H1 (cell line): ENCODE measurements around the gene MAPKAP1. TPM values are rescaled to one million over a fixed set of nuclear protein-coding genes. Genes with fewer than 3 reads are reported as not detected.

ENCODE experiments used
- CTCF ChIA-PET: fragments of 300-600 bp; sonication (Branson Sonifier 250); formaldehyde crosslinking; loops from one replicate; lab custom pipeline; 2021; ENCODE audit not compliant: partially characterized antibody; lab: Charles Lee
- POLR2A ChIA-PET: fragments of 300-600 bp; sonication (Branson Sonifier 250); formaldehyde crosslinking; loops from one replicate; lab custom pipeline; 2021; ENCODE audit warnings: inconsistent platforms; ENCODE audit not compliant: partially characterized antibody; lab: Charles Lee
- DNase-seq, 2 experiments: peaks; one replicate each; pipeline versions ENCODE4 v3.0.0 to v3.0.0-alpha.2; 2010 to 2022; ENCODE audit warnings: low spot score in 2 of 2, low read depth in 1 of 2, mixed read lengths in 1 of 2
- FAIRE-seq: peaks from 2 replicates; lab custom pipeline; 2011; peaks lifted over from hg19 to GRCh38; lab: Jason Lieb, UNC
- H2AFZ ChIP-seq: 2 replicates; pipeline ENCODE4 v1.8.1; 2012; ENCODE audit warnings: low read length, inconsistent platforms
- H2AK5ac ChIP-seq: 2 replicates; pipeline ENCODE4 v1.6.1; 2013; ENCODE audit warnings: low read depth, low read length
- H2BK120ac ChIP-seq: replicated peaks from 2 replicates; pipeline ENCODE3; 2013; ENCODE audit warnings: low read depth, low read length, inconsistent platforms
- H2BK12ac ChIP-seq: 2 replicates; pipeline ENCODE4 v1.6.1; 2013; ENCODE audit warnings: low read depth, low read length
- H2BK15ac ChIP-seq: 2 replicates; pipeline ENCODE4 v1.6.1; 2013; ENCODE audit warnings: low read length
- H2BK20ac ChIP-seq: 2 replicates; pipeline ENCODE4 v1.6.1; 2013; ENCODE audit warnings: low read length
- H2BK5ac ChIP-seq: 2 replicates; pipeline ENCODE4 v1.6.1; 2013; ENCODE audit warnings: low read depth, low read length
- H3K14ac ChIP-seq: 2 replicates; pipeline ENCODE4 v1.6.1; 2013; ENCODE audit warnings: inconsistent platforms; ENCODE audit not compliant: insufficient read length
- H3K18ac ChIP-seq: 2 replicates; pipeline ENCODE4 v1.6.1; 2013; ENCODE audit warnings: low read length; ENCODE audit errors: extremely low read depth
- H3K23ac ChIP-seq: 2 replicates; pipeline ENCODE4 v1.6.1; 2013; ENCODE audit warnings: inconsistent platforms; ENCODE audit not compliant: insufficient read length
- H3K23me2 ChIP-seq: 2 replicates; pipeline ENCODE4 v1.6.1; 2013; ENCODE audit warnings: low read depth, low read length
- H3K27ac ChIP-seq: 2 replicates; pipeline ENCODE4 v1.6.1; 2011; ENCODE audit warnings: low read depth, low read length, inconsistent platforms
- H3K27me3 ChIP-seq, 4 experiments: replicated peaks in 1 of 4; 1 replicate in 1 of 4; 2 replicates in 3 of 4; pipeline versions ENCODE4 v1.6.1 to v1.8.1; 2011 to 2013; ENCODE audit warnings: low read length in 3 of 4, mild to moderate bottlenecking in 3 of 4, inconsistent platforms in 2 of 4, mixed read lengths in 2 of 4, moderate library complexity in 1 of 4; ENCODE audit not compliant: control insufficient read depth in 3 of 4, insufficient read depth in 3 of 4; ENCODE audit errors: extremely low read depth in 1 of 4
- H3K36me3 ChIP-seq, 4 experiments: 2 replicates each; pipeline versions ENCODE4 v1.6.1 to v1.8.1; 2011 to 2013; ENCODE audit warnings: mild to moderate bottlenecking in 4 of 4, low read length in 3 of 4, moderate library complexity in 2 of 4, control low read depth in 1 of 4, inconsistent platforms in 1 of 4; ENCODE audit not compliant: insufficient read depth in 4 of 4, control insufficient read depth in 2 of 4
- H3K4ac ChIP-seq: replicated peaks from 2 replicates; pipeline ENCODE3; 2013; ENCODE audit warnings: low read length, low read depth, mixed read lengths, inconsistent platforms; ENCODE audit not compliant: insufficient read length
- H3K4me1 ChIP-seq, 4 experiments: replicated peaks in 1 of 4; 1 replicate in 1 of 4; 2 replicates in 3 of 4; pipeline versions ENCODE4 v1.6.1 to v1.8.1; 2011 to 2013; ENCODE audit warnings: low read length in 3 of 4, inconsistent platforms in 2 of 4, mixed read lengths in 1 of 4; ENCODE audit not compliant: insufficient read depth in 4 of 4, control insufficient read depth in 3 of 4
- H3K4me2 ChIP-seq, 2 experiments: 2 replicates each; pipeline versions ENCODE4 v1.6.1 to v1.8.1; 2011 to 2013; ENCODE audit warnings: low read depth in 2 of 2, low read length in 2 of 2, control low read depth in 1 of 2, inconsistent platforms in 1 of 2, mild to moderate bottlenecking in 1 of 2; ENCODE audit not compliant: insufficient read depth in 1 of 2
- H3K4me3 ChIP-seq, 4 experiments: fragments of 200-600, 300-600 bp in 1 of 4; sonication (generic), shearing (Covaris generic), sonication (Bioruptor Twin) in 1 of 4; 2 replicates each; pipeline versions ENCODE4 v1.5.1 to v1.8.1; 2011 to 2016; ENCODE audit warnings: low read length in 4 of 4, low read depth in 3 of 4, control low read depth in 2 of 4, inconsistent platforms in 2 of 4, mild to moderate bottlenecking in 2 of 4, mixed read lengths in 1 of 4, moderate library complexity in 1 of 4; ENCODE audit not compliant: insufficient read depth in 2 of 4; ENCODE audit errors: extremely low read depth in 1 of 4
- H3K56ac ChIP-seq: replicated peaks from 2 replicates; pipeline ENCODE3; 2013; ENCODE audit warnings: low read depth, mild to moderate bottlenecking, mixed read lengths, low read length, inconsistent platforms; ENCODE audit not compliant: insufficient read length
- H3K79me1 ChIP-seq: 2 replicates; pipeline ENCODE4 v1.6.1; 2013; ENCODE audit warnings: low read depth, low read length, control low read depth
- H3K79me2 ChIP-seq, 2 experiments: 2 replicates each; pipeline versions ENCODE4 v1.6.1 to v1.8.1; 2012 to 2013; ENCODE audit warnings: low read length in 2 of 2, mild to moderate bottlenecking in 2 of 2, inconsistent platforms in 1 of 2; ENCODE audit not compliant: insufficient read depth in 2 of 2, control insufficient read depth in 1 of 2
- H3K9ac ChIP-seq, 4 experiments: replicated peaks in 1 of 4; 1 replicate in 1 of 4; 2 replicates in 3 of 4; pipeline versions ENCODE4 v1.6.1 to v1.8.1; 2011 to 2013; ENCODE audit warnings: low read depth in 3 of 4, low read length in 3 of 4, control low read depth in 2 of 4, mild to moderate bottlenecking in 2 of 4, moderate library complexity in 2 of 4, inconsistent platforms in 1 of 4; ENCODE audit errors: extremely low read depth in 1 of 4
- H3K9me3 ChIP-seq, 2 experiments: 2 replicates each; pipeline versions ENCODE4 v1.6.1 to v1.8.1; 2012 to 2013; ENCODE audit warnings: mild to moderate bottlenecking in 2 of 2, moderate library complexity in 2 of 2, control low read depth in 1 of 2, inconsistent platforms in 1 of 2, low read depth in 1 of 2, low read length in 1 of 2, mixed read lengths in 1 of 2; ENCODE audit not compliant: insufficient read depth in 2 of 2
- H4K20me1 ChIP-seq, 2 experiments: replicated peaks in 1 of 2; 2 replicates each; pipeline versions ENCODE3 to v1.8.1; 2011 to 2013; ENCODE audit warnings: inconsistent platforms in 2 of 2, low read length in 2 of 2, mild to moderate bottlenecking in 1 of 2; ENCODE audit not compliant: insufficient read depth in 2 of 2, control insufficient read depth in 1 of 2
- H4K5ac ChIP-seq: 2 replicates; pipeline ENCODE4 v1.6.1; 2013; ENCODE audit warnings: low read length, low read depth, mixed read lengths, inconsistent platforms; ENCODE audit not compliant: insufficient read length
- H4K8ac ChIP-seq: 2 replicates; pipeline ENCODE4 v1.8.0; 2013; ENCODE audit warnings: mild to moderate bottlenecking, moderate library complexity, low read length, inconsistent platforms; ENCODE audit not compliant: insufficient read depth; ENCODE audit errors: extremely low read depth
- H4K91ac ChIP-seq: replicated peaks from 2 replicates; pipeline ENCODE3; 2013; ENCODE audit warnings: low read length, mixed read lengths, inconsistent platforms; ENCODE audit not compliant: insufficient read length
- CHD2 ChIP-seq: IDR thresholded peaks from 2 replicates; pipeline ENCODE4 v1.6.1; 2012; ENCODE audit warnings: low read length, improper control_type of control experiment
- CREB1 ChIP-seq: IDR thresholded peaks from 2 replicates; pipeline ENCODE4 v1.6.1; 2012; ENCODE audit warnings: inconsistent platforms
- CTBP2 ChIP-seq: IDR thresholded peaks from 2 replicates; pipeline ENCODE4 v1.7.0; 2011; ENCODE audit warnings: borderline replicate concordance, mild to moderate bottlenecking, moderate library complexity, mixed read lengths, low read length; ENCODE audit not compliant: insufficient read depth, insufficient read length
- KDM1A ChIP-seq: fragments of 200-600, 300-600 bp; sonication (generic); IDR thresholded peaks from 2 replicates; pipeline ENCODE4 v1.7.1; 2016; ENCODE audit warnings: mild to moderate bottlenecking, low read length, borderline replicate concordance
- KDM4A ChIP-seq: IDR thresholded peaks from one replicate; pipeline ENCODE4 v1.7.1; 2012; ENCODE audit warnings: low read depth, mild to moderate bottlenecking, moderate library complexity, low read length, inconsistent platforms; ENCODE audit not compliant: severe bottlenecking
- KDM5A ChIP-seq: fragments of 200-600 bp; IDR thresholded peaks from 2 replicates; pipeline ENCODE4 v1.7.1; 2012; ENCODE audit warnings: mild to moderate bottlenecking, low read length, inconsistent platforms, mixed read lengths
- MAFK ChIP-seq: IDR thresholded peaks from 2 replicates; pipeline ENCODE4 v1.6.1; 2012; ENCODE audit warnings: low read depth, mild to moderate bottlenecking, improper control_type of control experiment, low read length
- NANOG ChIP-seq: IDR thresholded peaks from 2 replicates; pipeline ENCODE4 v1.6.1; 2011; ENCODE audit warnings: low read length, low read depth, mild to moderate bottlenecking, inconsistent platforms; ENCODE audit not compliant: insufficient read depth, poor library complexity, severe bottlenecking
- NRF1 ChIP-seq: IDR thresholded peaks from 2 replicates; pipeline ENCODE4 v1.6.1; 2011; ENCODE audit warnings: mild to moderate bottlenecking, low read depth, low read length, improper control_type of control experiment
- POLR2A ChIP-seq, 2 experiments: IDR thresholded peaks; 1 replicate in 1 of 2; 2 replicates in 1 of 2; pipeline ENCODE4 v1.6.1; 2011; ENCODE audit warnings: low read depth in 2 of 2, low read length in 2 of 2, mild to moderate bottlenecking in 2 of 2; ENCODE audit errors: control extremely low read depth in 1 of 2
- POLR2AphosphoS5 ChIP-seq: IDR thresholded peaks from 2 replicates; pipeline ENCODE4 v1.6.1; 2011; ENCODE audit warnings: low read depth, low read length
- RBBP5 ChIP-seq: IDR thresholded peaks from 2 replicates; pipeline ENCODE4 v1.7.1; 2012; ENCODE audit warnings: low read depth, mild to moderate bottlenecking, inconsistent platforms, low read length, moderate library complexity, borderline replicate concordance
- RNF2 ChIP-seq: fragments of 200-900, 300-1000 bp; sonication (generic); IDR thresholded peaks from 2 replicates; pipeline ENCODE4 v1.7.1; 2016; ENCODE audit warnings: borderline replicate concordance, low read depth, mild to moderate bottlenecking, antibody characterized with exemption, low read length; ENCODE audit not compliant: poor library complexity, severe bottlenecking; ENCODE audit errors: missing control alignments
- SIX5 ChIP-seq: IDR thresholded peaks from 2 replicates; pipeline ENCODE4 v1.6.1; 2011; ENCODE audit warnings: mild to moderate bottlenecking, low read depth, low read length
- TAF7 ChIP-seq: optimal IDR thresholded peaks from 2 replicates; pipeline ENCODE3; 2011; ENCODE audit warnings: low read depth, mild to moderate bottlenecking, inconsistent platforms, low read length, moderate library complexity, borderline replicate concordance
- WGBS, 2 experiments: shearing (Covaris generic) in 1 of 2; methylation state at CpG; one replicate each; pipeline versions ENCODE4 v1.1.6 to v1.1.7; 2013 to 2015; ENCODE audit warnings: low lambda C conversion rate in 2 of 2, mixed read lengths in 2 of 2, inconsistent platforms in 1 of 2, low coverage in 1 of 2, missing lambda C conversion rate in 1 of 2; ENCODE audit not compliant: insufficient replicate concordance in 2 of 2, insufficient coverage in 1 of 2, insufficient read length in 1 of 2; ENCODE audit errors: extremely low coverage in 1 of 2, missing lambda C conversion rate in 1 of 2; 5-methylcytosine and 5-hydroxymethylcytosine counted together
- polyA plus RNA-seq, 7 experiments: library from polyadenylated mRNA; depleted of rRNA in 3 of 7; stranded (reverse) in 5 of 7; unstranded in 2 of 7; fragments of >200 nt in 5 of 7; fragments of 200-250 nt in 2 of 7; gene quantifications; 1 replicate in 5 of 7; 2 replicates in 1 of 7; 4 replicates in 1 of 7; pipeline versions ENCODE4 v1.2.1 to v1.2.3, GENCODE V29; 2011 to 2013; ENCODE audit warnings: missing spikeins in 2 of 7, mixed read lengths in 2 of 7
- total RNA-seq: library from RNA; stranded (reverse); fragmentation: NEBNext Ultra II Directional; extraction: Animal tissue kit (Norgen Biotek cat#: 25700); gene quantifications from 2 replicates; pipeline ENCODE4 v1.2.1, GENCODE V29; 2021

Gene MAPKAP1
- total and polyA plus RNA-seq, 2 of the 8 experiments (the other 6 are each of a cell fraction or from before 2014, with no cell fraction given), result 79.2 to 140 TPM

DNA sequence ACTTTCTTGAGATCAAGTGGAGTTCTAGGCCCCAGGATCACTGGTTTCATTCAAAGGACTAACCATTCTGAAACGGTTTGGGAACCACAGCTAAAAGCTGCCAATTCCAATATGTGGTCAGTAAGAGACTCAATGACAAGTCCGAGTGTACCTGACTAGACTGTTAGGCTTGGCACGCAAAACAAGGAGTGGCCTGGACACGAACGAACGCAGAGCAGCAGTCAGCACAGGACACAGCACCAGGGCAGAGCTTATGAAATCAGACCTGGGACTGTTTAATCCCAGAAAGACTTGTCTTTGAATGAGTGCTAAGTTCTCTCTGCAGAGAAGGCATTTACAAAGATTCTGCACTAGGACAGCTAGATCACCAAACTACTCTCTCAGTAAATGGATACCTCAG is 231.6 kb downstream of the MAPKAP1 start:
- Histone ChIP-seq H3K79me2 (no peaks in the 10 kb centered on the region; a peak in 1 of 4 replicates), H2BK15ac (no peak overlapping the region), H2BK20ac (no peak overlapping the region), H3K36me3 (no peaks in the 10 kb centered on the region), H4K91ac (no peak overlapping the region), H4K5ac (no peak overlapping the region), H3K23me2 (no peaks in the 10 kb centered on the region), H3K14ac (no peak overlapping the region), H3K4me3 (no peak overlapping the region), H3K23ac (no peak overlapping the region), H2BK5ac (no peak overlapping the region), H3K18ac (no peak overlapping the region), H2AFZ (no peak overlapping the region), H3K27ac (no peak overlapping the region), H3K9ac (no peak overlapping the region), H3K4me2 (no peak overlapping the region), H2AK5ac (no peak overlapping the region), H3K4me1 (peaks cover 0 to 10% (median 2%) of the 10 kb centered on the region in 4 experiments; a peak in 3 of 7 replicates), H3K27me3 (no peaks in the 10 kb centered on the region), H2BK12ac (no peak overlapping the region), H3K4ac (no peak overlapping the region), H4K8ac (no peak overlapping the region), H4K20me1 (no peaks in the 10 kb centered on the region), H3K79me1 (0 out of 2 replicates have a peak, but pooled peaks cover 2% of the 10 kb centered on the region), H3K9me3 (no peaks in the 10 kb centered on the region), H3K56ac (no peak overlapping the region), H2BK120ac (no peak overlapping the region)
- no peak for DNase-seq
- ChIA-PET POLR2A (interaction anchor here (1.4 kb wide), 1 partner anchor 12 kb away, joined by 3 read pairs; no protein-coding TSS in a partner anchor), CTCF (interaction anchor here (0.9 to 2.1 kb wide), 2 partner anchors 12 to 39 kb away, joined by 4 read pairs; no protein-coding TSS in a partner anchor)
- no peak for FAIRE-seq
- 97% methylated on average over 6 of the region's 6 CpGs; no CpG with 5 or more reads in 1 of the 2 experiments for WGBS, 2 experiments
- TF ChIP-seq CREB1 (no peak), KDM5A (no peak), RNF2 (no peak), RBBP5 (no peak), KDM4A (no peak), TAF7 (no peak), SIX5 (no peak), NRF1 (no peak), KDM1A (no peak), CHD2 (no peak), NANOG (no peak), POLR2AphosphoS5 (no peak), CTBP2 (no peak), POLR2A (IDR thresholded peaks at IDR 0.05; ENCODE audit: control extremely low read depth in 1 of 2, low read depth in 2 of 2, low read length in 2 of 2) (no peak), MAFK (no peak)
